ENCODE measurements around the gene FAM181A. TPM values are rescaled to one million over a fixed set of nuclear protein-coding genes. Genes with fewer than 3 reads are reported as not detected.

Gene FAM181A
- total RNA-seq, 2 donors from 2014 or later: not detected

- DNase-seq (ENCODE audit: low spot score) (no peak), ATAC-seq (ENCODE audit: insufficient number of reproducible peaks, low FRiP score, low read depth) (no peak)
- Histone ChIP-seq H3K9me3 (no peaks in the 10 kb centered on the region), H3K27me3 (replicated peaks; ENCODE audit: insufficient read depth) (no peaks in the 10 kb centered on the region), H3K27ac (no peak overlapping the region), H3K4me1 (ENCODE audit: control insufficient read depth in 1 of 2, low read depth in 2 of 2) (peaks cover 0 to 11% of the 10 kb centered on the region in 2 donors), H3K4me3 (no peak overlapping the region), H3K36me3 (no peaks in the 10 kb centered on the region)
- TF ChIP-seq CTCF (IDR thresholded peaks at IDR 0.05): no peak
Observed at GRCh38 chr14:93898081-93898611, 29.0 kb upstream of the FAM181A start.

GRCh38 chr14:93898731-93899130 is 28.4 kb upstream of the FAM181A start:
- no peak for TF ChIP-seq CTCF (IDR thresholded peaks at IDR 0.05)
- Histone ChIP-seq H3K4me3 (no peak overlapping the region), H3K27me3 (replicated peaks; ENCODE audit: insufficient read depth) (no peaks in the 10 kb centered on the region), H3K27ac (no peak overlapping the region), H3K9me3 (no peaks in the 10 kb centered on the region), H3K36me3 (no peaks in the 10 kb centered on the region), H3K4me1 (ENCODE audit: control insufficient read depth in 1 of 2, low read depth in 2 of 2) (peaks cover 0 to 6% of the 10 kb centered on the region in 2 donors)
- DNase-seq (ENCODE audit: low spot score) (no peak), ATAC-seq (ENCODE audit: insufficient number of reproducible peaks, low FRiP score, low read depth) (no peak)

GRCh38 chr14:93901813-93902212 is 25.3 kb upstream of the FAM181A start:
- TF ChIP-seq CTCF (IDR thresholded peaks at IDR 0.05): no peak
- no peak for DNase-seq (ENCODE audit: low spot score)
- H3K27ac ChIP-seq: no peak overlapping the region
- no peaks in the 10 kb centered on the region for H3K4me1 ChIP-seq (ENCODE audit: control insufficient read depth in 1 of 2, low read depth in 2 of 2)
- no peaks in the 10 kb centered on the region for H3K27me3 ChIP-seq (replicated peaks; ENCODE audit: insufficient read depth)
- ATAC-seq (ENCODE audit: insufficient number of reproducible peaks, low FRiP score, low read depth): no peak
- no peak overlapping the region for H3K4me3 ChIP-seq
- H3K9me3 ChIP-seq: no peaks in the 10 kb centered on the region
- H3K36me3 ChIP-seq: no peaks in the 10 kb centered on the region

- H3K4me1 ChIP-seq (ENCODE audit: control insufficient read depth in 1 of 2, low read depth in 2 of 2): no peaks in the 10 kb centered on the region
- no peak for DNase-seq (ENCODE audit: low spot score)
- ATAC-seq (ENCODE audit: insufficient number of reproducible peaks, low FRiP score, low read depth): no peak
Observed at GRCh38 chr14:93902619-93903307, 24.4 kb upstream of the FAM181A start.

More at GRCh38 chr14:93902619-93903307, 24.4 kb upstream of the FAM181A start:
- TF ChIP-seq CTCF (IDR thresholded peaks at IDR 0.05): no peak
- Histone ChIP-seq H3K27me3 (replicated peaks; ENCODE audit: insufficient read depth) (no peaks in the 10 kb centered on the region), H3K27ac (no peak overlapping the region), H3K36me3 (no peaks in the 10 kb centered on the region), H3K4me3 (no peak overlapping the region), H3K9me3 (no peaks in the 10 kb centered on the region)
